DOHH2 (cell line): ENCODE data around the gene ABHD14A.
"Not testable (repeated sequence)": the region's sequence is repeated elsewhere in the genome, so short reads cannot be mapped to it uniquely, and the experiment has no call there.

ENCODE experiments used
- H3F3A ChIP-seq: fragments of 200-600 bp; sonication (generic), shearing (Covaris generic); 2 replicates; pipeline ENCODE4 v1.6.0; 2016; ENCODE audit warnings: antibody characterized with exemption, mild to moderate bottlenecking; ENCODE audit not compliant: control insufficient read depth, insufficient read depth
- H3K27ac ChIP-seq: fragments of 200-600 bp; sonication (generic); 2 replicates; pipeline ENCODE4 v1.5.1; 2014; ENCODE audit warnings: low read depth, mild to moderate bottlenecking, low read length, moderate library complexity
- H3K27me3 ChIP-seq: fragments of 200-600 bp; sonication (generic); 2 replicates; pipeline ENCODE4 v1.6.1; 2014; ENCODE audit warnings: mild to moderate bottlenecking, low read length, mixed read lengths; ENCODE audit not compliant: control insufficient read depth
- H3K36me3 ChIP-seq: fragments of 200-600 bp; sonication (generic); 2 replicates; pipeline ENCODE4 v1.6.1; 2014; ENCODE audit warnings: mild to moderate bottlenecking, low read length, moderate library complexity, mixed read lengths; ENCODE audit not compliant: control insufficient read depth
- H3K4me1 ChIP-seq: fragments of 200-600 bp; sonication (generic); 2 replicates; pipeline ENCODE4 v1.6.1; 2014; ENCODE audit warnings: mild to moderate bottlenecking, low read length, mixed read lengths; ENCODE audit not compliant: control insufficient read depth
- H3K4me2 ChIP-seq: fragments of 200-600 bp; sonication (generic); 2 replicates; pipeline ENCODE4 v1.6.0; 2014; ENCODE audit warnings: mild to moderate bottlenecking, low read length, moderate library complexity
- H3K4me3 ChIP-seq: fragments of 200-600 bp; sonication (generic); 2 replicates; pipeline ENCODE4 v1.5.1; 2014; ENCODE audit warnings: mild to moderate bottlenecking, low read length, mixed read lengths
- H3K79me2 ChIP-seq: fragments of 200-600 bp; sonication (generic); 2 replicates; pipeline ENCODE4 v1.6.1; 2014; ENCODE audit warnings: mild to moderate bottlenecking, low read length, mixed read lengths; ENCODE audit not compliant: control insufficient read depth
- H3K9me2 ChIP-seq: fragments of 200-600 bp; sonication (generic); replicated peaks from 2 replicates; pipeline ENCODE4 v1.6.1; 2014; ENCODE audit warnings: mild to moderate bottlenecking, low read length, mixed read lengths; ENCODE audit not compliant: control insufficient read depth
- H3K9me3 ChIP-seq: fragments of 200-600 bp; sonication (generic); 2 replicates; pipeline ENCODE4 v1.6.1; 2014; ENCODE audit warnings: antibody characterized with exemption, low read length, mixed read lengths; ENCODE audit not compliant: control insufficient read depth, insufficient read depth
- H4K20me1 ChIP-seq: fragments of 200-600 bp; sonication (generic); 2 replicates; pipeline ENCODE4 v1.6.0; 2014; ENCODE audit warnings: low read depth, mild to moderate bottlenecking, antibody characterized with exemption, low read length, moderate library complexity; ENCODE audit not compliant: control insufficient read depth, insufficient read depth
- EZH2phosphoT487 ChIP-seq: fragments of 200-600 bp; sonication (generic); IDR thresholded peaks from 2 replicates; pipeline ENCODE4 v1.6.1; 2017; ENCODE audit warnings: borderline replicate concordance, mild to moderate bottlenecking, antibody characterized with exemption, low read length, moderate library complexity, mixed read lengths
- TF ChIP-seq, protein P1 (sequence below): fragments of 200-600 bp; sonication (generic); IDR thresholded peaks from one replicate; pipeline ENCODE4 v1.5.1; 2014; ENCODE audit warnings: antibody characterized with exemption, mild to moderate bottlenecking, low read depth, low read length; ENCODE audit not compliant: poor library complexity, severe bottlenecking

Gene ABHD14A

DNA sequence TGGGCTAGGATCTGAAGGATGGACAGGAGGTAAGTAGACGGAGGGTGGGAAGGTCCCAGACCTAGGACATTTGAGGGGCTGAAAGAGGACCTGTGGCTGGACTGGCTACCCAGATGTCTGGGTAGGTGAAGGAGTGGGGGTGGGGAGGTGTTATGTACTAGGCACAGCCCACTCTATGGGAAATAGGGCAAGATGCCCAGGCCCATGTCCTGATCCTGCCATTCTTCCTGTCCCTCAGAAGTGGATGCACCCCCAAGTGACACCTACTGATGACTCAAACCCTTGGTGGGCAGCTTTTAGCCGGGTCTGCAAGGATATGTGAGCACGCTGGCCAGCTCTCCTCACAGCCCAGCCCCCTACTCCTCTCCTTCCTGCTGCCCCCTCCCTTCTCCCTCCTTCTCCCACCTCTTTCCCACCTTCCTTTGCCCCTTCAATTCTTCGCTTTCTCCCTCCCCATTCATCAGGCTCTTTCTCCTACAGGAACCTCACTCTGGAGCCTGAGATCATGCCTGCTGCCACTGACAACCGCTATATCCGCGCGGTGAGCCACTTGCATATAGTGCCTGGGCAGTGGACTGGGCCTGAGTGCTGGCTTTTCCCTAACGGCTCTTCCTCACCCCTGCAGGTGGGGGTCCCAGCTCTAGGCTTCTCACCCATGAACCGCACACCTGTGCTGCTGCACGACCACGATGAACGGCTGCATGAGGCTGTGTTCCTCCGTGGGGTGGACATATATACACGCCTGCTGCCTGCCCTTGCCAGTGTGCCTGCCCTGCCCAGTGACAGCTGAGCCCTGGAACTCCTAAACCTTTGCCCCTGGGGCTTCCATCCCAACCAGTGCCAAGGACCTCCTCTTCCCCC lies 13.7 kb downstream of the ABHD14A start:
- H3K9me3 ChIP-seq: no peaks in the 10 kb centered on the region
- peaks cover 29% of the 10 kb centered on the region for H3K4me1 ChIP-seq
- no peak for TF ChIP-seq EZH2phosphoT487
- TF ChIP-seq, protein P1, sequence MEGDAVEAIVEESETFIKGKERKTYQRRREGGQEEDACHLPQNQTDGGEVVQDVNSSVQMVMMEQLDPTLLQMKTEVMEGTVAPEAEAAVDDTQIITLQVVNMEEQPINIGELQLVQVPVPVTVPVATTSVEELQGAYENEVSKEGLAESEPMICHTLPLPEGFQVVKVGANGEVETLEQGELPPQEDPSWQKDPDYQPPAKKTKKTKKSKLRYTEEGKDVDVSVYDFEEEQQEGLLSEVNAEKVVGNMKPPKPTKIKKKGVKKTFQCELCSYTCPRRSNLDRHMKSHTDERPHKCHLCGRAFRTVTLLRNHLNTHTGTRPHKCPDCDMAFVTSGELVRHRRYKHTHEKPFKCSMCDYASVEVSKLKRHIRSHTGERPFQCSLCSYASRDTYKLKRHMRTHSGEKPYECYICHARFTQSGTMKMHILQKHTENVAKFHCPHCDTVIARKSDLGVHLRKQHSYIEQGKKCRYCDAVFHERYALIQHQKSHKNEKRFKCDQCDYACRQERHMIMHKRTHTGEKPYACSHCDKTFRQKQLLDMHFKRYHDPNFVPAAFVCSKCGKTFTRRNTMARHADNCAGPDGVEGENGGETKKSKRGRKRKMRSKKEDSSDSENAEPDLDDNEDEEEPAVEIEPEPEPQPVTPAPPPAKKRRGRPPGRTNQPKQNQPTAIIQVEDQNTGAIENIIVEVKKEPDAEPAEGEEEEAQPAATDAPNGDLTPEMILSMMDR: no peak
- H3K79me2 ChIP-seq: peaks cover 3% of the 10 kb centered on the region; the same call in 1 of the 2 replicates
- peaks cover 42% of the 10 kb centered on the region for H3F3A ChIP-seq
- peaks cover 23% of the 10 kb centered on the region for H3K36me3 ChIP-seq
- H3K9me2 ChIP-seq: no peaks in the 10 kb centered on the region
- no peak overlapping the region for H3K4me2 ChIP-seq
- no peak overlapping the region for H3K27ac ChIP-seq
- no peaks in the 10 kb centered on the region for H3K27me3 ChIP-seq
- no peaks in the 10 kb centered on the region for H4K20me1 ChIP-seq
- H3K4me3 ChIP-seq: no peak overlapping the region

DNA sequence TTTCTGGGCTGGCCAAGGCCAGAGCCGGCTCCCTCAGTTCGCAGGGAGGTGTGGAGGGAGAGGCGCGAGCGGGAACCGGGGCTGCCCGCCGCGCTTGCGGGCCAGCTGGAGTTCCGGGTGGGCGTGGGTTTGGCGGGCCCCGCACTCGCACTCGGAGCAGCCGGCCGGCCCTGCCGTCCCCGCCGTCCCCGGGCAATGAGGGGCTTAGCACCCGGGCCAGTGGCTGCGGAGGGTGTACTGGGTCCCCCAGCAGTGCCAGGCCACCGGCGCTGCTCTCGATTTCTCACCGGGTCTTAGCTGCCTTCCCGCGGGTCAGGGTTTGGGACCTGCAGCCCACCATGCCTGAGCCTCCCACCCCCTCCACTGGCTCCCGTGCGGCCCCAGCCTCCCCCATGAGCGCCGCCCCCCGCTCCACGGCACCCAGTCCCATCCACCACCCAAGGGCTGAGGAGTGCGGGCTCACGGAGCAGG lies 15.7 kb downstream of the ABHD14A start:
- Histone ChIP-seq H3K79me2 (peaks cover 21% of the 10 kb centered on the region), H3K4me1 (peaks cover 36% of the 10 kb centered on the region), H3F3A (peaks cover 53% of the 10 kb centered on the region), H3K36me3 (peaks cover 43% of the 10 kb centered on the region)
- H4K20me1 ChIP-seq, H3K4me2 ChIP-seq, H3K4me3 ChIP-seq, H3K9me3 ChIP-seq, H3K9me2 ChIP-seq, H3K27me3 ChIP-seq, H3K27ac ChIP-seq: not testable (repeated sequence)

DNA sequence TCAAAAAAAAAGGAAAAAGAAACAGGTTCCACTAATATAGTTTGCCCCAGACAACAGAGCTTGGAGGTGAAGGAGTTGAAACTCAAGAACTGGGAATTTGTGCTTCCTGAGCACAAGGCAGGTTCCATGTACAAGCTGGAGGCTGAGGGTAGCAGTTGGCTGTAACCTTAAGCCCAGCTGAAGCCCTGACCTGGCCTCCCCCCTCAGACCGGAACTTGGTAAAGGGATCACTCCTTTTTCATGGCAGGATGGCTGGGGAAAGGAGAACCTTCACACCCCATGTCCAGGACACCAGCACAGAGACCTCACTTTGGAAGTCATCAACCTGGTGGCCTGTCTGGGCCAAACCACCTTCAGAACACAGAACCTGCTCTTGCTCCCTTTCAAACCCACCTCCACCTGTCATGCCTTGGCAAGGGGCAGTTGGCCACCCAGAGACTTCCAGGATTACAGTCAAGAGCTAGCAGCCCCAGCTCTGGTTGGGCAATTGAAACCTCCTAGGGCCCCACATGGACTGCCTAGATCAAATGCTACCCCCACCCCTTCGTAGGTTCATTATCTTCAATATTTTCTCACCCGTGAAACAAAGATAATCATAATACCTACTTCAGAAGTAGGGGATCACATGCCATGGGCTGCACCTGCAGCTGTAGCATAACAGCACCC lies 17.3 kb downstream of the ABHD14A start:
- H3K9me3 ChIP-seq: no peaks in the 10 kb centered on the region
- H3K27me3 ChIP-seq: no peaks in the 10 kb centered on the region; the same call in 1 of the 2 replicates
- peaks cover 5% of the 10 kb centered on the region; the same call in 1 of the 2 replicates for H4K20me1 ChIP-seq
- peaks cover 24% of the 10 kb centered on the region for H3K79me2 ChIP-seq
- H3K4me2 ChIP-seq: peak overlapping the region; percentile 25
- peaks cover 44% of the 10 kb centered on the region for H3K36me3 ChIP-seq
- 0 out of 2 replicates have a peak overlapping the region, but pooled peaks have one; percentile 1 for H3K4me3 ChIP-seq
- H3K9me2 ChIP-seq: no peaks in the 10 kb centered on the region
- peaks cover 38% of the 10 kb centered on the region for H3K4me1 ChIP-seq
- peaks cover 53% of the 10 kb centered on the region for H3F3A ChIP-seq
- TF ChIP-seq, protein P1: no peak
- no peak for TF ChIP-seq EZH2phosphoT487
- peak overlapping the region; percentile 58 for H3K27ac ChIP-seq

DNA sequence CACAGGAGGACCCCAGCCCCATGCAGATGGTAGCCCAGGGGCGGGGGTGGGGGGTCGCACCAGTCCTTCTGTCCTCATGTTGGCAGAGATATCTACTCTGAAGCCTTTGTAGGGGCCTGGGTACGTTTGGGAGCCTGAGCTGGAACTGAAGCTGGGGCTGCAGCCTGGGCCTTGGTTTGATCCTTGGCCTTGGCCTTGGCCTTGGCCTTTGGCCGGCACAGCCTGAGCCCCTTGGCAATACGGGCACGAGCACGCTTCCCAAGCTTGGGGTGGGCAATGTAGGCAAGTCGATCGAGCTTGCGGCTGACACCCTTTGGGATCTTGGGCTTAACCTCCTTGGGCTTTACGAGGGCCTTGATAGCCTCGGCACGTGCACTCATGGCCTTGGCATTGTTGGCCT lies 18.8 kb downstream of the ABHD14A start:
- not testable (repeated sequence) for H3K9me2 ChIP-seq, H3K27ac ChIP-seq, H3K9me3 ChIP-seq, H3K27me3 ChIP-seq, H4K20me1 ChIP-seq
- H3F3A ChIP-seq: peaks cover 52% of the 10 kb centered on the region
- H3K36me3 ChIP-seq: peaks cover 44% of the 10 kb centered on the region
- H3K4me1 ChIP-seq: peaks cover 38% of the 10 kb centered on the region
- H3K4me2 ChIP-seq: peak overlapping the region; percentile 93
- peak overlapping the region; percentile 99 for H3K4me3 ChIP-seq
- peaks cover 24% of the 10 kb centered on the region for H3K79me2 ChIP-seq
